Sigmoid colon (tissue), 4 donors: ENCODE measurements around the gene SARNP.
A peak's percentile ranks its signal among the peaks of the same experiment; 100 is the strongest.

Experiments used
- CTCF ChIP-seq, 4 experiments: fragments of 450-650 bp in 3 of 4; fragments of 200-600 bp in 1 of 4; IDR thresholded peaks; one replicate each; pipeline ENCODE4 v1.5.1; 2016 to 2019; ENCODE audit warnings: antibody characterized with exemption in 4 of 4, mild to moderate bottlenecking in 3 of 4, moderate library complexity in 2 of 4
- EP300 ChIP-seq, 4 donors: sonication (generic); formaldehyde crosslinking; IDR thresholded peaks; one replicate each; pipeline ENCODE4 v1.6.1; 2017; ENCODE audit warnings: antibody characterized with exemption in 4 of 4

GRCh38 chr12:55822228-55822627 lies 4.7 kb upstream of the SARNP start:
- TF ChIP-seq CTCF (IDR thresholded peaks at IDR 0.05): peak in 1 of 4 experiments; percentile 1
- no peak for TF ChIP-seq EP300 (IDR thresholded peaks at IDR 0.05)
